Activated T-cell treated with anti-CD3 and anti-CD28 coated beads for 4 hours (primary cell): ENCODE results near the gene MGAT2.
"Not testable (repeated sequence)": the region's sequence is repeated elsewhere in the genome, so short reads cannot be mapped to it uniquely, and the experiment has no call there.

Source experiments
- DNase-seq: peaks from one replicate; pipeline ENCODE4 v3.0.0-alpha.2; 2020

MGAT2 gene

DNA sequence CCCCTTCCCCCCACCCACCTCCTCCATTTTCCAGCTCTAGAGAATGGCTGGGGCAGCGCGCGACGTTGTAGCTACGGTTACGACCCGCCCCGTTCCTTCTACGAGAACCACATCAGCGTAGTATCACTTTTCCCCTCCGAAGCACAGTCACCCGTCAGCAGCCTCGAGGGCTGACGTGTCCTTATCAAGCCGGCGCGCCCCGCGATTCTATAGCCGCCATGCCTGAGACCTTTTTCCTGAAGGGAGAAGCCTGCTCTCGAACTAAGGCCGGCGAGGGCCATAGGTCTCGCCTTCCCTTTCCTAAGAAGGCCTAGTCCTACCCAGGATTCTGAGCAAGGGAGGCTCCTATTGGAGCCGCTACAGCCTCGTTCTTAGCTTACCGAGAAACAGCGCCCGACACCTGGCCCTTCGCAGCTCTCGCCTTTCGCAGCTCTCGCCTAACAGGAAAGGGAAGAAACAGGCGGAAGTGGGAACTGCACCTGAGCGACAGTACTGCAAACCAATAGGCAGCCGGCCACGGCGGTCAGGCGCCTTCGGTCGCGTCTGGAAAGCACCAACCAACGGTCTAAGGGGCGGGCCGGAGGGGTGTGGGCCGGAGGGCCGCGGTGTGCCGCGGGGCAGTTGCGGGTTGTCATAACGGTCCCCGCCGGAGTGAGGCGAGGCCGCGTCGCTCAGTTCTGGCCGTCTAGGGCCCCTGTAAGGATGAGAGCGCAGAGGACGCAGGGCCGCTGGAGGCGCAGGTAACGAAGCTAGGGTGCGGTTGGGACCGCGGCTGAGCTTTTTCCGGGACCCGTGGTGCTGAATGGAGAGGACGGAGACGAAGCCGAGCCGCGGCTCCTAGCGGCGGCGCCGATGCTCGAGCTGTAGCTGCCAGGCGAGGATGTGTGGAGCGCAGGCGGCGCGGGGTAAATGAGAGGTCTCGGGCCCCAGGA, at the start of gene MGAT2, which contains the start of gene RPL36AL:
Gene MGAT2, plus strand, starts transcription at position 618 of the 932 bp plus-strand sequence. CDS start 470 bp downstream, outside the sequence.
Gene RPL36AL, minus strand, starts transcription at position 445 of the 932 bp plus-strand sequence. CDS start 1,522 bp downstream, outside the sequence.
- peak; percentile 84 for DNase-seq

DNA sequence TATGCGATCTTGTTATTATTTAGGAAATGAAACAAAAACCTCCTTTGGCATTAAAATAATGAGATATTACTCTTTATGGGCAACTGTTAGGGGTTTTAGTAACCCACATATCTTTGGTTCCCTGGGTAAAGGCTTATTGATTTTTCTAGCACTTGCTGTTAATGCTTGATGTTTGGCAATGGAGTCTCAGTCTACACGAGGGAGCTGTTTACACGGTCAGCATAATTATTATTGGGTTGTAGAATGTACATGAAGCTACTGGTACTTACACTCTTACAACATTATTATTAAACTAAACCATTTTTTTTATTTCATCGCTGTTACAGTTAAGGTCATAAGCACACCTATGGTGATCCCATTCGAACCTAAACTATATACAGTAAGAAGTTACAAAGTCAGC, 46.6 kb upstream of the MGAT2 start:
- no peak for DNase-seq

DNA sequence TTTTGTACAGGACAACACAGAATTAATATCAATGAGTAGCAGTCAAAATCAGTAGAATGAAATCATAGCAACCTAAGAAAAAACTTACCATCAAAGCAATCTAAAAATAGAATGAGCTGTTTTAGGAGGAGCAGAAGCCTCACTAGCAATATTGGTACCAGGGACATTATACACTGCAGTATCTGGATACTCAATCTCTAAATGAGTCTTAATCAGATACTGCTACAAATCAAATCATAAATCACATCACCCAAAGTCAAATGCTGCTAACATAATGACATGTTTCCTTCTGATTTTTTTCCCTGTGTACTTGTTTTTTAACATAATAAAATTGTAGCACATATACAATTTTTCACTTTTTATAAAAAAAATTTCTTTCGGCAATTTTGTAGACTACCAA, 42.5 kb upstream of the MGAT2 start:
- DNase-seq: no peak

DNA sequence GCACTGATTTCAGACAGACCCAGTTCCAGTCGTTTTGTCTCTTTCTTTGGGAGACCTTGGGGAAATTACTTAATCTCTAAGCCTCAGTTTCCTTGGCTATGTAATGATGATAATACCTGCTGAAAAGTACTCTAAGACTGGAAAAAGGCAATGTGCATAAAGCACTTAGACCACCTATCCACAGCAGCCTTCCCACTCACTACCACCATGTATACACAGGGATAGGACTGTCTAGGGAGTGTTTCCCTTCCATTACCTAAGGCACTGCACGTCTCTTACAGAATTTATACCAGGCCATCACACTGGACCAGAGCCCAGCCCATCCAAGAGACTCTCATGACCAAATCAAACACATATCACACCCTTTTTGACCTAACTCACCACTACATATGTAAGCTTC, 40.8 kb upstream of the MGAT2 start:
- no peak for DNase-seq

DNA sequence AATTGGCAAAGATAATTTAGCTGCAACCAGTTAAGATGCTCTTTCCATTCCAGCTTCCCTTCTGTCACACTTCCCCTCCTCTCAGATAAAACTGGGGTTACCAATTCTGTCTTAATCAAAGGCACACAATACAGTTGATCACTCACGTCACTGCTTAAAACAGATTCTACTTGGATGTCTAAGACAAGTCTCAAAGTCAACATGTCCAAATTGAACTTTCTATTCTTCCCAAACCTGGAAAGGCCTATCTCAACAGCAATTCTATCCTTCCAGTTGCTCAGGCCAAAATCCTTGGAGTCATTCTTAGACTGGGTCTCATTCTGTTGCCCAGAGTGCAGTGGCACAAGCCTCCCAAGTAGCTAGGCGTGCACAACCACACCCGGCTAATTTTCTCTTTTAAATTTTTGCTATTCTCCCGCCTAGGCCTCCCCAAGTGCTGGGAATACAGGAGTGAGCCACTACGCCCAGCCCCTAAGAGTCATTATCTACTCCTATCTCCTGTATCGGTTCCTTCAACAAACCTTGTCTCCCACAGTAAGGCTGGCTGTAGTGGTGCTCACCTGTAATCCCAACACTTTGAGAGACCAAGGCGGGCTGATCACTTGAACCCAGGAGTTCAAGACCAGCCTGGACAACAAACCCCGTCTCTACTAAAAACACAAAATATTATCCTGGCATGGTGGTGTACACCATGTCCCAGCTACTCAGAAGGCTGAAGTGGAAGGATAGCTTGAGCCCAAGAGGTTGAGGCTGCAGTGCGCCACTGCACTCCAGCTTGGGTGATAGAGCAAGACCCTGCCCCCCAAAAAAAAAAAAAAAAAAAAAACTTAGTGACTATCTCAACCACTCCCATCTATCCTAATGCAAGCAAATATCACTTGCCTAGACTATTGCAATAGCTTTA, 39.1 kb upstream of the MGAT2 start:
- DNase-seq: no peak

DNA sequence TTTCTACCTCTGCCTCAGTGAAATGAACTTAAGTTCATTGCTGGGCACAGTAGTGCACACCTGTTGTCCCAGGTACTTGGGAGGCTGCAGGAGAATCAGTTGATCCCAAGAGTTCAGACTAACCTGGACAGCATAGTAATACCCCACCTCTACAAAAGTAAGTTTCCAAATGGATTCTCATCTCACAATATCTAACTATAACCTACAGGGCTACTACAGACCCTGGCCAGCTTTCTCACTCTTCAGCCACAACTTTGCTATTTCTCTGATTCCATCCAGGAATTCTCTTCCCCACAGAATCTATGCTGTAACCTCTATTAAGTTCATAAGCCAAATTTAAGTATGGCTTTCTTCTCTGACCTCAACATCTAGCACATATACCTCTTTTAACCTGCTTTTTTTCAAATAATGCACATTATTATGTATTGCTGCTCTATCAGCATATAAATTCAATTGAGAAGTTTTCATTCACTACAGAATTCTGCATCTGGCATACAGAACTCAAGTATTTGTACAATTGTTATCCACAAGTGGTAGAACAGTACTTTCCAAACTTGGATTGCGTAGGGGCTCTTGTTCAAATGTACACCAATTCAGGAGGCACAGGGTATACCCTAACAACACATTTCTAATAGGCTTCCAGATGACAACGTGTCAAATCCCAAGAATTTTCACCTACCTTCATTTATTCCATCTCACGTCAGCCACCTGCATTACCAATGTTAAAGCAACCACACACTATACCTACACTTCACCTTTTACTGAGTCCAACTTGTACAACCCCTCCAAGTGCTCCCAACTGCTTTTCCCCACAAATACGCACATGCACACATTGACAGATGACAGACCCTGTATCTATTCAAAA, 38.3 kb upstream of the MGAT2 start:
- no peak for DNase-seq

DNA sequence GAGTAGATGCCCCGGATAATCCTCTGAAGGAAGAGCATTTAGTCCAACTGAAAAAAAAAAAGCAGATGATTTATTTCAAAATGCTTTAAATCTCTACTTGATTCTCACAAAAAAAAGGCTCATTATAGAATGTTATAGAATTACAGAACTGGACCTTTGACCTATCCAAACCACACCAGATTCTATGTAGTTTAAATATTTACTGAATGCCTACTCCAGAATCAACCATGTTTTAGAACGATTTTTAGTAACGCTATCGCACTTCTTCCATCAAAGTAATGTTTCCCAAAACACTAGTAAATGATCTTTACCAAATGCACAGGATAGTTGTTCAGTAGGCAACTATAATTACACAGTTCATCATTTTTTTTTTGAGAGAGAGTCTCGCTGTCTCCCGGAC, 37.0 kb upstream of the MGAT2 start:
- DNase-seq: no peak

DNA sequence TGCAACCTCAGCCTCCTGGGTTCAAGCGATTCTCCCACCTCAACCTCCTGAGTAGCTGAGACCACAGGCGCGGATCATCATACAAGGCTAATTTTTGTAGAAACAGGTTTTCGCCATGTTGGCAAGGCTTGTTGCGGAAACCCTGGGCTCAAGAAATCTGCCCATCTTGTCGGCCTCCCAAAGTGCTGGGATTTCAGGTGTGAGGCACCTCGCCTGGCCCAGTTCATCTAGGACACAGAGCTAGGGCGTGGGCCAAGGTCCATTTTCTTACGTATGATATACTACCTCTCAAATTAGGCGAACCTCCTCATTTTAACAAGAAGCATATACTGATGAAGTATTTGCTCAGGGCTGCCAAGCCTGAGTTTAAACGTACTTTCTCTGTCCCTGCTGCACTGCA, 36.5 kb upstream of the MGAT2 start:
- DNase-seq: no peak

DNA sequence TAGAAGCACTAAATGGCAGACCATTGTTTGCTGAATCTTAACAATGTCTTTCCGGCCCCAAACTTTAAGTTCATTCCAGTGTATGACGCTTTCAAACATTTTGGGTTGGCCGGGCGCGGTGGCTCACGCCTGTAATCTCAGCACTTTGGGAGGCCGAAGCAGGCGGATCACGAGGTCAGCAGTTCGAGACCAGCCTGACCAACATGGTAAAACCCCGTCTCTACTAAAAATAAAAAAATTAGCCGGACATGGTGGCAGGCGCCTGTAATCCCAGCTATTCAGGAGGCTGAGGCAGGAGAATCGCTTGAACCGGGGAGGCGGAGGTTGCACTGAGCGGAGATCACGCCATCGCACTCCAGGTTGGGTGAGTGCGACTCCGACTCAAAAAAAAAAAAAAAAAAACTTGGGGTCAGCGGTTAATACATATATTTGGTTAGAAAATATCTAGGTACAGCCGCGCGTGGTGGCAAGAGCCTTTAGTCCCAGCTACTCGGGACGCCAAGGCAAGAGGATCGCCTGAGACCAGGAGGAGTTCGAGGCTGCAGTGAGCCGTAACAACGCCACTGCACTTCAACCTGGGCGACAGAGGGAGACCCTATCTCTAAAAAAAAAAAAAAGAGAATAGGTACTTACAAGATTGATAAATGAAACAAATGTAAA, 35.5 kb upstream of the MGAT2 start:
- DNase-seq: not testable (repeated sequence)

DNA sequence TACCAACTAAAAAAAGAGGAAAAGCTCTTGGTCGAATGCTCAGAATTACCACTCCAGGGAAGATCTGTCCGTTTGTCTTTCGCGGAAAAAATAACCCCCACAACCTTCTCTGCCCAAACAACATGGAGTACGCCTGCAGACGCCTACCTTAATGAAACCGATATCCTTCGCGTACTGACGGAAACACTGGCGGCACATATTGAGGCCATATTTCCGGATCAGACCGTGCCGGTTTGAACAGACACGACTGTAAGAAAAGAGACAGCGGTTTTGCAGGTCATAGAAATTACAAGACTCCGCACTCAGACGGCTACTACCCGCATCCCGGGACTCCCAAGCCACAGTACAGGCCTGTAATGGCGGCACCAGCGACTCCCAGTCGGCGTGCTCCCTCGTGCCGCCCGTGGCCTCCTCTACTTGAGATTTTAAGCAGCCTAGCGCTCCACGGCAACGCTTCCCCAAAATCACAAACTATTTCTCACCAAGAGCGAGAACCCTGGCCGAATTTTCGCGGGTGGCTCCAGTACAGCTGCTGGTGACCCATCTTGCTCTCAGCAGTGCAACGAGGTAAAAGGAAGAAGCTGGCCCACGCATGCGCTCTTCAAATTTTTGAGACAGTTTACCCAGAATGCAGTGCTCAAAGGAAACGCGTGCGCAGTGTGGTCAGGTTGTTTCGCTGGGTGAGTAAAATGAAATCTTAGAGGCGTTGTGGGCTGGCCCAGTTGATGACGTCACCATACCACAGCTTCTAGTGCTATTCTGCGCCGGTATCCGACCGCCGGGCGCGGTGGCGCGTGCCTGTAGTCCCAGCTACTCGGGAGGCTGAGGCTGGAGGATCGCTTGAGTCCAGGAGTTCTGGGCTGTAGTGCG, 34.6 kb upstream of the MGAT2 start, which contains the start of gene RPS29:
Gene RPS29, minus strand, starts transcription at position 578 of the 870 bp plus-strand sequence. Its CDS starts 34 bp downstream, at position 544.
- peak; percentile 97 for DNase-seq

DNA sequence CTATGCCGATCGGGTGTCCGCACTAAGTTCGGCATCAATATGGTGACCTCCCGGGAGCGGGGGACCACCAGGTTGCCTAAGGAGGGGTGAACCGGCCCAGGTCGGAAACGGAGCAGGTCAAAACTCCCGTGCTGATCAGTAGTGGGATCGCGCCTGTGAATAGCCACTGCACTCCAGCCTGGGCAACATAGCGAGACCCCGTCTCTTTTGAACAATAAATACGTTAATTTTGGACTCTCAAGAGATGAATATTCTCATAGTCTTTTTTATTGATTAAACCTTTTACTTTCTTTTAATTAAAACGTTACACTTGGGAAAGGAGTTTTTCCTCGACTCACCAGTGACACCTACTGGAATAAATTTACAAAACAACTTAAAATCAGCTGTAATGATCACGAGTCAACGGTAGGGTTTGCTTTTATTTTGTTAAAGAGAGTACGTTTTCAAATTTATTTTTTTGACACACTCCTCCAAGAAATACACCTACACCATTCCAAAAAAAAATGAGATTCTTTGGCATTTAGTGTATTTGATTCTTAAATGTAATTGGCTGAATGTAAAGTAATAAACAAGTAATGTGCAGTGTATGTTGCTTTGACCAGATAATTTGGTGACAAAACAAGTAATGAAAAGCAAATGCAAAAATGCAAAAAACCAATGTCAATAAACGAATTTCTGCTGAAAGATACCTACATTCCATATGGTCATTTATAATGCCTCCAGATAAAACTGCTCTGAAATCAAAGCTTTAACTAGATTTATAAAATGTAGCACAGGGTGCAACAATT, 33.7 kb upstream of the MGAT2 start:
- peak; percentile 36 for DNase-seq

DNA sequence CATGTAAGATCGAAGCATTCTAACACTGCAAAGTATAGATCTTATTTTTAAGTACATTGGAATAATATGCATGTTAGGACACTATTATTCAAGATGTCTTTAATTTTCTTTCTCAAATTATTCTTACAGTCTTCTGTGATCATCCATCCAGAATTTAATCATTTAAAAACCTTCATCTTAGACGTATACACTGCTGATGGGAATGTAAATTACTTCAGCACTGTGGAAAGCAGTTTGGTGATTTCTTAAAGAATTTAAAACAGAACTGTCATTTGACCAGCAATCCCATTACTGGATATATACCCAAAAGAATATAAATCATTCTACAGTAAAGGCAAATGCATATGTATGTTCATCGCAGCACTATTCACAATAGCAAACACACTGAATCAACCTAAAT, 31.2 kb upstream of the MGAT2 start:
- DNase-seq: no peak

DNA sequence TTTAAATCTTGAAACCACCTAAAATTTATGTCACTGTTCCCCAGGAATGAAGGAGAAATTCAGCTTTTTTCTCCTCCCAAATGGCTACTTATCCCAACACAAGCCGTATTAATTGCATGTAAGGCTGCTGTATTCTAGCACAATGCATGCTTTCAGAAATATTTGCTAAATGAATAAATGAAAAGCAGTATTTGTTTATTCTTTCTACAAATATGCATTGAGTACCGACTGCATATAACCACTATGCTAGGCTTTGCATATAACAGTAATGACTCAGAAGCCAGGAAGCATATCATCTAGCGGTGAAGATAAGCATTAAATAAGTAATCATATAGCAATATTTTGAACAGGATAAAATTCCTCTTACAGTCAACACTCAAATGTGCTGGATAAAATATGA, 27.6 kb upstream of the MGAT2 start:
- no peak for DNase-seq

DNA sequence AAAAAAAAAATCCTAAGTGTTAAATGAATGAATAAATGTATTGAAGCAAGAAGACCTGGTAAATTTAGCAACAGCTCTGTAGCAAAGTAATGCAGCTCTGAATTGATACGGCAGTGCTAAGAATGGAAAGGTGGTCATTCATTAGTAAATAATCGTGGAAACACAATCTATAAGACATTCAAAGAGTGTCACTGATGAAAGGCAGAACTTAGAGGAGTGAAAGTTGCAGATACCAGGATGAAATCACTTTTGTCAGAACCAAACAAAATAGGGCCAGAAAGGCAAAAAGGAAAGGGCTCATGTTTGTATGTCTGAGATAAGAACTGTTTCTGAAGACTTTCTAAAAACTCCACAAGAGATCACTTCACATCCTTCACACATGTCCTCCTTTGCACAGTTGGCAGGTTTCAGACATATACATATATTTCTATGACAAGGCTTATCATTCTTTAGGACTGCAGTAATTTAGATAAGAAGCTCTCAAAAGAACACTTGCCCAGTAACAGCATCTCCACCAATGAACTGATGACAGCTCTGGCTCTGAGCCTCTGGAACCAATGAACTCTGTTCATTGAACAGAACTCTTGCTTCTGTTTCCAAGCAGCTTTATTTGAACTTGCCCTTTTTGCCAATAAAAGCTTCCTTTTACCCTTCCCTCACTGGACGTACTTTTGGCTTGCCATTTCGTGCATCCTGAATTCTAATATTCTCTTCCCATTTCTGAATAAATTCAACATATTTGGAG, 26.1 kb upstream of the MGAT2 start:
- no peak for DNase-seq

DNA sequence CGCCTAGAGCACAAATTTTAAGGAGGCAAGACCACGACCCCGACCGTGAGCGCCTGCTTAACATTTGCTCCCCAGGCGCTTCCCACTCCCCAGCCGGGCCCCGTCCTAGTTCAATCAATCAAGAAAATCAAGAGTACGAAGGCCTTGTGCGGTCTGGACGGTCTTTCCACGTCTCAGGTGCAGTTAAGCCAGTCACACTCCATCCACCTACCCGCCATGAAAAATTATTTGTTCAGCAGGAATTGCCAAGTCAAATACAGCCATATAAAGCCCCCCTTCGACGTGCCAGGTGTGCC, 22.5 kb upstream of the MGAT2 start:
- no peak for DNase-seq

DNA sequence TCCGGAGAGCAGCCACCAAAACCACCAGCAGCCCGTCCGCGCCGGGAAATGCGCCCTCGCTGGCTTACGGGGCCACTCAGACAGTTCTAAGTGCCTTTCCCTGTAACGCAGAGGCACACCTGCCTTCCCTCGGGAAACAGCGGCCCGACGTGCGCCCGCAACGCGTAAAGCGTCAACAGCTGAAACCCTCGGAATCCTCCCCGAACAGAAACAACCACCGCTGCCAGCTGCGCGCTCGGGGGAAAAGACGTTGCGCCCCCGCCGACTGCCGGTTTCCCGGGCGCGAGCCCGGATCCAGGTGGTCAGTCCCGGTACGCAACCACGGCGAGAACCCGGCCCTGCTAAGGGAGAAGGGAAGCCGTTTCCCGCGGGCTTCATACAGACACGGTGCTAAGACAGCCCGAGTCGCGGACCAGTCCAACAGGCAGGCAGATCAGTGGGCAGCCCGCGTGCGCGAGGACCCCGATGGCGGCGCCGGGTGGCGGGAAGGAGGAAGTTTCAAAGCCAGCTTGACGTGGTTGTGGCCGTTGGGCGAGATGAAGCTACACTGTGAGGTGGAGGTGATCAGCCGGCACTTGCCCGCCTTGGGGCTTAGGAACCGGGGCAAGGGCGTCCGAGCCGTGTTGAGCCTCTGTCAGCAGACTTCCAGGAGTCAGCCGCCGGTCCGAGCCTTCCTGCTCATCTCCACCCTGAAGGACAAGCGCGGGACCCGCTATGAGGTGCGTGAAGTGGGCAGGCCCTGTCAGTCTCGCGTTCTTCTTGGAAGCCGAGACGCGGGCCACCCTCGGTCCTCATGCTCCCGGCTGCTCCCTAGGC, 21.9 kb upstream of the MGAT2 start, which contains the start of gene LRR1:
Gene LRR1, plus strand, starts transcription at position 456 of the 816 bp plus-strand sequence. Its CDS starts 81 bp downstream, at position 537.
- peak; percentile 82 for DNase-seq

DNA sequence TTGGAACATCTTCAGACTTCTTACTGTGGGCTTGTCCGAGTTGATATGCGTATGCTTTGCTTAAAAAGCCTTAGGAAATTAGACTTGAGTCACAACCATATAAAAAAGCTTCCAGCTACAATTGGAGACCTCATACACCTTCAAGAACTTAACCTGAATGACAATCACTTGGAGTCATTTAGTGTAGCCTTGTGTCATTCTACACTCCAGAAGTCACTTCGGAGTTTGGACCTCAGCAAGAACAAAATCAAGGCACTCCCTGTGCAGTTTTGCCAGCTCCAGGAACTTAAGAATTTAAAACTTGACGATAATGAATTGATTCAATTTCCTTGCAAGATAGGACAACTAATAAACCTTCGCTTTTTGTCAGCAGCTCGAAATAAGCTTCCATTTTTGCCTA, 13.0 kb upstream of the MGAT2 start:
- DNase-seq: no peak

DNA sequence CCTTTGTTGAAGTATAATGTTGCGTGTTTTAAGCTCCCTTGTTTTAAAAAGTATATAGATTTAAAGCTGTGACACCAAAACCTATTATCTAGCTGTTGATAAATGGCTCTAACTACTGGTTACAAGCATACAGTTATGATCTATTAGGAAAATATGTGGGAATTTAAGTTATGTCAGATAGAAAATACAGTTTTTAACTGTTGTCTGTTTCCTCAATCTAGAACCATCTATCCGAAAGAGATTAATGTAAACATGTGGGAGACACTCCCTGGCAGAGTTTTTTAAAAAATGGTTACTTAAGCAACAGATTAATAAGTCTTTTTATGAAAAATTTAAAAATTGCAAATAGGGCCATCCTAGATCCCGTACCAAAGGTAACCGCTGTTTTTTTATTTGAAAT, 8.3 kb upstream of the MGAT2 start:
- no peak for DNase-seq
